Body of pancreas (tissue), 4 donors: ENCODE results near the gene KIR2DL4.

Experiments
- POLR2A ChIP-seq, 3 donors: fragments of 450-650 bp; IDR thresholded peaks; one replicate each; pipeline ENCODE4 v1.6.1; 2016; ENCODE audit warnings: antibody characterized with exemption in 3 of 3, mild to moderate bottlenecking in 2 of 3
- TF ChIP-seq, protein P1 (sequence below), 7 experiments: fragments of 450-650 bp in 4 of 7; fragments of 200-600 bp in 3 of 7; sonication (generic) in 3 of 7; IDR thresholded peaks; one replicate each; pipeline ENCODE4 v1.5.1; 2016 to 2019; ENCODE audit warnings: antibody characterized with exemption in 7 of 7

DNA sequence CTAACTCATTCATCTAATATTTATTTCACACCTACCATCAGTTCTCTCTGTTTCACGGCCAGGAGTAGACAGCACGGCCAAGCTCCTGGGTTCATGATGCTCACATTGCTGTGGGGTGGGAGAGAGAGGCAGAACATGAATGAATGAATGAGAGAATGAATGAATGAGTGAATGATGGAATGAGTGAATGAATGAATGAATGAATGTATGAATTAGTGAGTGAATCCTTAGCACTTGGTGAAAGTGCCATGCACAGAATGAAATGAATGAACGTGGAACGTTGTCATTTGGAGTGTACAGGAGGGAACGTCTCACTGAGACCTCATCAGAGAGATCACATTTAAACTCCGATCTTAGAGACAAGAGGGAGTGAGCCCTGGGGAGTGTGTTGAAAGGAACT lies 11.9 kb upstream of the KIR2DL4 start:
- TF ChIP-seq, protein P1, sequence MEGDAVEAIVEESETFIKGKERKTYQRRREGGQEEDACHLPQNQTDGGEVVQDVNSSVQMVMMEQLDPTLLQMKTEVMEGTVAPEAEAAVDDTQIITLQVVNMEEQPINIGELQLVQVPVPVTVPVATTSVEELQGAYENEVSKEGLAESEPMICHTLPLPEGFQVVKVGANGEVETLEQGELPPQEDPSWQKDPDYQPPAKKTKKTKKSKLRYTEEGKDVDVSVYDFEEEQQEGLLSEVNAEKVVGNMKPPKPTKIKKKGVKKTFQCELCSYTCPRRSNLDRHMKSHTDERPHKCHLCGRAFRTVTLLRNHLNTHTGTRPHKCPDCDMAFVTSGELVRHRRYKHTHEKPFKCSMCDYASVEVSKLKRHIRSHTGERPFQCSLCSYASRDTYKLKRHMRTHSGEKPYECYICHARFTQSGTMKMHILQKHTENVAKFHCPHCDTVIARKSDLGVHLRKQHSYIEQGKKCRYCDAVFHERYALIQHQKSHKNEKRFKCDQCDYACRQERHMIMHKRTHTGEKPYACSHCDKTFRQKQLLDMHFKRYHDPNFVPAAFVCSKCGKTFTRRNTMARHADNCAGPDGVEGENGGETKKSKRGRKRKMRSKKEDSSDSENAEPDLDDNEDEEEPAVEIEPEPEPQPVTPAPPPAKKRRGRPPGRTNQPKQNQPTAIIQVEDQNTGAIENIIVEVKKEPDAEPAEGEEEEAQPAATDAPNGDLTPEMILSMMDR (IDR thresholded peaks at IDR 0.05): no peak
- TF ChIP-seq POLR2A (IDR thresholded peaks at IDR 0.05): no peak
